NCI-H128 (cell line): ENCODE results near the gene LTN1.
A peak's percentile ranks its signal among the peaks of the same experiment; 100 is the strongest.
"Not testable (repeated sequence)": the region's sequence is repeated elsewhere in the genome, so short reads cannot be mapped to it uniquely, and the experiment has no call there.

Experiments
- DNase-seq: peaks from one replicate; lab custom pipeline; 2025; ENCODE audit not compliant: unreplicated experiment; lab: John Stamatoyannopoulos, UW

Gene LTN1

GRCh38 chr21:28992526-28993292 is at the start of gene LTN1:
LTN1 (minus strand) TSS chr21:28992877; CDS start chr21:28992805, 72 bp downstream.
- peak; percentile 97 for DNase-seq

GRCh38 chr21:29034678-29035077 is 42.0 kb upstream of the LTN1 start:
- no peak for DNase-seq

DNA sequence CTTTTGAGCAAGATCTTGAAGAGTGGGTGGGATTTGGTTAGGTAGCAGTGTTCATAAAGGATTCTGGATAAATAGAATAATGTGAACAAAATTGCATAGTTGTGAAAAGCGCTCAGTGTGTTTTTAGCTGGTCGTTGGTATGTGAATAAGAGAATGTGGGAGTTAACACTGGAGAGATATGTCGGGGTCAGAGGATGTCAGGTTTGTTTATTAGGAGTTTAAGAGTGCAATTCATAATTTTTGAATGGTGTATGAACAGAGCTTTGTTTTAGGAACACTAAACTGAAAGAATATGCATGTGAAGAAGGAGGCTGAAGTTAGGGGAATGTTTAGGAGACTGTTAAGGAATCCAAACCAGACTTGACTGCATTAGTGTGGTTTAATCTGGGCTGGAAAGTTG is 41.2 kb upstream of the LTN1 start:
- DNase-seq, result no peak

GRCh38 chr21:29033301-29033700 is 40.6 kb upstream of the LTN1 start:
- no peak for DNase-seq

DNA sequence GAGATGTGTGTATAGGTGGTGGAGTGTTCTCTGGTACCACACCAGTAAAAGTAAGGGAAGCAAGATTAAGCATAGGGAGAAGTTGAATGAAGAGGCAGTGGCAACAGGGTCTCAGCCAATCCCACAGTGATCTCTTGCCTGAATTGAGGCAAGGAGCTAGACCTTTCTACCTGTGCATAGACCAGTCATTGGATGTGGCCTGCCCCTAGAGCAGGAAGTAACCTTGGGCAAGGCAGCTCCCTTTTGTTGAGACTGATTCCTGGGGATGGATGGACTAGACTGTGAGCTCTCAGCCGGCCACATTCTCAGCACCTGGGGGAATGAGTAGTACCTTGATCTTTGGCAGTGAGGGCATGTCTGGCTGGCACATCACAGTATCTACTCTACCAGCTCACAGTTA is 38.2 kb upstream of the LTN1 start:
- DNase-seq, result no peak

GRCh38 chr21:29029524-29029923 is 36.8 kb upstream of the LTN1 start:
- no peak for DNase-seq

- no peak for DNase-seq
Measured at GRCh38 chr21:29025328-29025713, 32.6 kb upstream of the LTN1 start.

DNA sequence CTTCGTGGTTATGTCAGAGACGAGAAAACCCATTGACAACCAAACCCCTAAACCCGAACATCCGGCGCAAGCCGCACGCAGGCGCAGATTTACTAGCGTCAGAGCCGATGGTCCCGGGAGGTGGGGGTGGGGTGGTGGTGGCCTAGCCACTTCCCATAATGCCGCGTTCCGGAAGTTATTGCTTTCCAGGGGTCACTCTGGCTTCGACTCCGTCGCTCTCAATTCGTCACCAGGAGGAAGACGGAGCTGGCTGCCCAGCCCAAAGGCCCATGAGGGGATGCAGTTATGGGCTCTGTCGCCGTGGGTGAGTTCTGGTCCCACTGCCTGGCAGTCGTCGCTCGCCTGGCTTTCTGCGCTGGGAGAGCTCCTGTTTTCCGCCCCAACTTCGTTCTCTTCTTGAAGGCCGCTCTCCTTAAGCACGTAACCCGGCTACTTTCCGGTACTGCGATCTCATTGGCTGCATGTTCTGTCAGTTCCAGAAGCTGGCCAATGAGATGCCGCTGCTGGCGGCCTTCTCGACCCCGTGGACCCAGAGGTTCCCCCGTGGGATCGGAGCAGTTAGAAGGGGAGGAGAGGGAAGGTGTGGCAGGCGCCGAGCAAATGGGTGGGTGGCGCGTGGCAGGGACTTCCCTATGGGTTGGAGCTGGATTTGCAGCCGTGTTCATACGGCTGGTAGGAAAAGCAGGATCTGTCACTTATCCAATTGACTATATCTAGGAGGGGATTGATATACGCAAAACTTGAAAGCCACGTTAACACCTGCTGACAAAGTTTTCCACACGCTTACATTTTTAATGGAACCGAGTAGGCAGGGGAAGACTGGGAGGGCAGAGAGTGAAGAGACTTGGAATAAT is 32.0 kb upstream of the LTN1 start, which contains the start of gene USP16:
USP16 (plus strand) TSS at position 195 of the 854 bp plus-strand sequence. CDS start 3,246 bp downstream, outside the sequence.
- DNase-seq, result peak; percentile 93

DNA sequence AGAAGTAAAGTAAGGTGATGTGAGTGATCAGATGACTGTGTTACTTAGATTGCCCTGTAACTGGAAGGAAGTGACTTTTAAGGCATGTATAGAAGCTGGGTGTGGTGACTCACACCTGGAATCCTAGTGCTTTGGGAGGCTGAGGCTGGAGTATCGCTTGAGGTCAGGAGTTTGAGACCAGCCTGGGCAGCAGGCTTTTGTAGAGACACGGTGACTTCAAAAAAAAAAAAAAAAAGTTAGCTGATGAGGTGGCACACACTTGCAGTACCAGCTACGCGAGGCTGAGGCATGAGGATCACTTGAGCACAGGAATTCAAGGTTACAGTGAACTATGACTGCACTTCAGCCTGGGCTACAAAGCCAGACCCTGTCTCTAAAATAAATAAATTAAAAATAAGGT is 29.5 kb upstream of the LTN1 start:
- no peak for DNase-seq

DNA sequence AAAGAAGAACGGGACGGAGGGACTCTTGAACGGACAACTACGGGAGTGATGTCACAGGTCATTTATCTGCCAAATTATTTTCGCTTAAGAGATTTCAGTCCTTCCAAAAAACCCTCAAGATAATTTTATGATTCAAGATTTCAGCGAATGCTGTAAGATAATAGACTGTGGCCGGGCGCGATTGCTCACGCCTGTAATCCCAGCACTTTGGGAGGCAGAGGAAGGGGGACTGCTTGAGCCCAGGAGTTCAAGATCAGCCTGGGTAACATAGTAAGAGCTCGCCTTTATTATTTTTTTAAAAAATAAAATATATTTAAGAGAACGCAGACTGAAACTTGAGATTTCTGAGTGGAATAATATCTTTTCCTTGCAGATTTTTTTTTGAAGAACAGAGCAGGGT is 25.9 kb upstream of the LTN1 start:
- DNase-seq, result no peak

GRCh38 chr21:29017639-29018237 is 25.1 kb upstream of the LTN1 start:
- no peak for DNase-seq

GRCh38 chr21:29011236-29011635 is 18.6 kb upstream of the LTN1 start:
- DNase-seq, result not testable (repeated sequence)

GRCh38 chr21:29008367-29008766 is 15.7 kb upstream of the LTN1 start:
- no peak for DNase-seq

DNA sequence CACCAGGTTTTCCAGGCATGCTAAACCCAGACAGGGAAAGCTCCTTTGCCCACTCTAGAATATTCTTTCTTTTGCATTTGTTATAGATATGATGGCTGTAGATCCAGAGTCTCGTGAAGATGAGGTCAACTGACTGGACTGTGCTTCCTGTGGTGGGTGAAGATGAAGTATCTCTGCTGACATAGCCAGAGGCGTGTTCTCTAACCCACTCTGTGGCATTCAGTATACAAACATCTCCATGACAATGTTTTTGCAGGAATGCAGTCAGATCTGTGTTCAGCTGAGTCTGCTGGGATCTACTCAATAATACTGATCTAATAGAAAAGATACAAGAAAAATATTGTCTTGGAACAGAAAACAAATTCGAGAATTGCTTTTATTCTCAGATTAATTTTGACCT is 15.1 kb upstream of the LTN1 start:
- DNase-seq, result no peak

DNA sequence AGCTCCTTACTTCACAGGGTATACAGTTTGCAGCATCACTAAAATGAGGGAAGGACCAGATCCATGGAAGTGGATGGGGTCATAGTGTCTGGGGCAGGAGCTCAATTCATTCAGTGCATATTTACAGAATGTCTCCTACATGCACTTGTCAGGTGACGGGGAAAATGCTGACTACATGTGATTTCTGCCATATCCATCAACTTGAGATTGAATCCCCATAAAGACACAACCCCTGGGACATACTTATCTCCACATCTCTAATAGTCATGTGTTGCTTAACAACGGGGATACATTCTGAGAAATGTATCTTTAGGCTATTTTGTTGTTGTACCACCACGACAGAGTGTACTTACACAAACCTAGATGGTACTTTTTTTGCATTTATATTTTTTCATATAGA is 14.5 kb upstream of the LTN1 start:
- no peak for DNase-seq

DNA sequence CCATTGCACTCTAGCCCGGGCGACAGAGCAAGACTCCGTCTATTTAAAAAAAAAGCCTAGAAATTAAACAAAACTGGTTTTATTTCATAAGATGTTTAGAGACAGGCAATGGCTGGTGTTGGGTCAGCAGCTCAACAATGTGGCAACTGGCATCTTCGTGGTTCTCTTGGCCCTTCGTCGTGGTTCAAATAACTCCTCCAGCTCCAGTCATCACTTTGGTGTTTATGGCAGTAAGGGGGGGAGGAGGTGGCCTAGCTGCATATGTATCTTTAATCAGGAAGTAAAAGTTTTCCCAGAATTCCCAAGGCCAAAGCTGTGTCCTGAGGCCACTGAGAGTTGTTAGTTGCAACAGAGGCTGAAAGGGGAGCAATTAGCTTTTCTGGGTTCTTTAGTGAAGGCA is 13.0 kb upstream of the LTN1 start:
- no peak for DNase-seq

GRCh38 chr21:29002442-29003144 is 9.9 kb upstream of the LTN1 start:
- peak; percentile 89 for DNase-seq

DNA sequence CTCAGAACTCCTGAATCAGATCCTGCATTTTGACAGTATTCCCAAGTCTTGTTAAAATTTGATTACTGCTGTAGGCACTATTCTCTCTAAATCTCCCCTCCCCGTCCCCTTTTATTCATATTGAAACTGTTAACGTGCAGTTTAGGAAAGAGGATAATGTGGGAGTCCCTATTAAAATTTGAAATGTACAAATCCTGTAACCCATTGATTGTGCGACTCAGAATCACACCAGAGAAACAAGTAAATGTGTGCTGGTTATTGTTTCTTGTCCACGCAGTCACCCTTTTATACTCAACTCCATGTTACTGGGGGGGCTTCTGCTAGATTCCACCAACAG is 584 bp upstream of the LTN1 start:
- DNase-seq, result no peak

DNA sequence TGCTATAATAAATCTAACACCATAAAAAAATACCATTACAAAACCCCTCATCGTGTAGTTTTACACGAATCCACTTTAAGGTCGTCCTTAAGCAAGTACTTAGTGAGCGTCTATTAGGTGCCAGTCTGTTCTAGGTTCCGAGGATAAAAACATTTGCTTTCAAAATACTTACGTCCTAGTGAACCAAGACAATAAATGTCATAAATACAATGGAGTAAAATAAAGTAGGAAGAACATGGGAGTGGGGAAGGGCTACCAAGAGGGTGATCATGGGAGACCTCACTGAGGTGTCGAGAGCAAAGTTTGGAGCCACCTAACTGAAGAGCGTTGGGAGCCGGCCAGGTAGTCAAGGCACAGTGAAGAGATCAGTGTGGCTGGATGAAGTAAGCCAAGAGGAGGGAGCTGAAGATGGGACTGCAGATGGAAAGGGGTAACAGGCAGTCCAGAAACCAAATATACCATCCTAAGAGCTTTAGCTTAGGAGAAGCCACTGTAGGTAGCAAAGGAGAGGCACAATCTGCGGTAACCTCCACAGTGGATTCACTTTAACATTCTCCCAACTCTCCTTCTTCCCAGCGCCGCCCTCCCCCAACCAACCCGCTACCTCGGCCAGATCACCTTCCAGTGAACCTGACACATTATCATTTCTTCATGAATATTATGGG is 684 bp downstream of the LTN1 start:
- no peak for DNase-seq

- not testable (repeated sequence) for DNase-seq
Measured at GRCh38 chr21:28988146-28988545, 4.5 kb downstream of the LTN1 start.

GRCh38 chr21:28986677-28987076 is 6.0 kb downstream of the LTN1 start:
- no peak for DNase-seq
